ENCODE measurements around the gene EFNB3.
A peak's percentile ranks its signal among the peaks of the same experiment; 100 is the strongest.

EFNB3 gene

DNA sequence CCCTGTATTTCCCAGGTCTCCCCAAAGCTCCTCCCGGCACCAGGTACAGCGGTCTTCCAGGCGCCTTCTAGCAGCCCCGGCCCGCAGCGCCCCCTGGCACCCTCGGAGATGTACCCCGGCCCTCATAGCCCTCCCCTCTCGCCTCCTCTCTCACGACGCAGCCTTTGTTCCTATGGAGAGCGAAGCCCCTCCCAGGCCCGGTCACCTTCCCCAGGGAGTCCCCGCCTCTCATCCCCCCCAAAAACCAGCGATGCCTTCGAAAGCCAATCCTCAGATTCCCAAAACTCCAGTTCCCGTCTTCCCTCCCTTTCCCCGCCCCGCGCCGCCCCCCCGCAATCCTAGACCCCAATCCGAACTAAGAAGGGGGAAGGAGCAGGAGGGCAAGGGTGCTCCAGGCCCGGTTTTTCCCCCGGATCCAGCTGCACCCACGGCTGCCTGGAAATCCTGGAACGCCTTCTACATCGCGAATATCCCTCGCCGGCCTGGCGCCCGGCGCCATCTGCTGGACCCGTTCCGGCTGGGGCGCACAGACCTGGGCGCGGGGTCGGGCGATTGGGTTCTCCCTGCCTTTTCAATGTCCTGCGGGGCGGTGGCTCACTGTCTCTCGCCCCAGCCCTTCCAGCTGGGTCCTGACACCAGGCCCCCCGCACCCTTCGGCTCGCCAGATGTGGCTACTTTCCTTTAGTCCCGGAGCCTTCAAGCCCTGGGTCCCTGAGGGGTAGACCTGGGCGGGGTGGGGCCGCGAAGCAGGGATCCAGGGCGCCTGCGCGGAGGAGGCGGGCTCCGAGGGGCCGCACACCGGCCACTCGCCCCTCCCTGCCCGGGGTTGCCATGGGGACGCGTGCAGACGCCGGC lies 12.1 kb downstream of the EFNB3 start, which contains the start of gene DNAH2 (continued):
- TF ChIP-seq HIC1 (tag by site-specific recombination; IDR thresholded peaks at IDR 0.05) (0 out of 2 replicates have a peak, but pooled peaks have one; percentile 26), ZNF223 (tag by site-specific recombination; IDR thresholded peaks at IDR 0.05) (0 out of 2 replicates have a peak, but pooled peaks have one; percentile 56), ZIC2 (tag by site-specific recombination; IDR thresholded peaks at IDR 0.05) (peak; percentile 83), ZNF501 (tag by site-specific recombination; IDR thresholded peaks at IDR 0.05) (peak; percentile 95), OSR2 (tag by site-specific recombination; IDR thresholded peaks at IDR 0.05) (no peak), ZNF394 (tag by site-specific recombination; IDR thresholded peaks at IDR 0.05; ENCODE audit: borderline replicate concordance) (no peak; the same call in 1 of the 2 replicates), PRDM1 (tag by site-specific recombination; IDR thresholded peaks at IDR 0.05) (no peak), ZNF514 (tag by site-specific recombination; IDR thresholded peaks at IDR 0.05) (no peak), ZNF350 (tag by site-specific recombination; IDR thresholded peaks at IDR 0.05) (no peak), ZSCAN4 (tag by site-specific recombination; IDR thresholded peaks at IDR 0.05) (peak; percentile 81), ZNF433 (tag by site-specific recombination; IDR thresholded peaks at IDR 0.05; ENCODE audit: low read depth) (no peak), PATZ1 (tag by site-specific recombination; IDR thresholded peaks at IDR 0.05) (peak; percentile 92), ZNF473 (tag by site-specific recombination; IDR thresholded peaks at IDR 0.05) (no peak), ZNF510 (tag by site-specific recombination; IDR thresholded peaks at IDR 0.05; ENCODE audit: insufficient replicate concordance) (no peak), BCL6B (tag by site-specific recombination; IDR thresholded peaks at IDR 0.05) (no peak), ZNF133 (tag by site-specific recombination; IDR thresholded peaks at IDR 0.05) (no peak), ZBTB1 (tag by site-specific recombination; IDR thresholded peaks at IDR 0.05) (peak; percentile 28; the same call in 1 of the 2 replicates), ZNF529 (tag by site-specific recombination; IDR thresholded peaks at IDR 0.05; ENCODE audit: insufficient replicate concordance) (no peak), ZNF596 (tag by site-specific recombination; IDR thresholded peaks at IDR 0.05) (no peak)
- TF ChIP-seq, protein P1, sequence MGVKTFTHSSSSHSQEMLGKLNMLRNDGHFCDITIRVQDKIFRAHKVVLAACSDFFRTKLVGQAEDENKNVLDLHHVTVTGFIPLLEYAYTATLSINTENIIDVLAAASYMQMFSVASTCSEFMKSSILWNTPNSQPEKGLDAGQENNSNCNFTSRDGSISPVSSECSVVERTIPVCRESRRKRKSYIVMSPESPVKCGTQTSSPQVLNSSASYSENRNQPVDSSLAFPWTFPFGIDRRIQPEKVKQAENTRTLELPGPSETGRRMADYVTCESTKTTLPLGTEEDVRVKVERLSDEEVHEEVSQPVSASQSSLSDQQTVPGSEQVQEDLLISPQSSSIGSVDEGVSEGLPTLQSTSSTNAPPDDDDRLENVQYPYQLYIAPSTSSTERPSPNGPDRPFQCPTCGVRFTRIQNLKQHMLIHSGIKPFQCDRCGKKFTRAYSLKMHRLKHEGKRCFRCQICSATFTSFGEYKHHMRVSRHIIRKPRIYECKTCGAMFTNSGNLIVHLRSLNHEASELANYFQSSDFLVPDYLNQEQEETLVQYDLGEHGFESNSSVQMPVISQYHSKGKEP (tag by site-specific recombination; IDR thresholded peaks at IDR 0.05) = peak; percentile 61; the same call in 1 of the 2 replicates
- TF ChIP-seq, protein P2, sequence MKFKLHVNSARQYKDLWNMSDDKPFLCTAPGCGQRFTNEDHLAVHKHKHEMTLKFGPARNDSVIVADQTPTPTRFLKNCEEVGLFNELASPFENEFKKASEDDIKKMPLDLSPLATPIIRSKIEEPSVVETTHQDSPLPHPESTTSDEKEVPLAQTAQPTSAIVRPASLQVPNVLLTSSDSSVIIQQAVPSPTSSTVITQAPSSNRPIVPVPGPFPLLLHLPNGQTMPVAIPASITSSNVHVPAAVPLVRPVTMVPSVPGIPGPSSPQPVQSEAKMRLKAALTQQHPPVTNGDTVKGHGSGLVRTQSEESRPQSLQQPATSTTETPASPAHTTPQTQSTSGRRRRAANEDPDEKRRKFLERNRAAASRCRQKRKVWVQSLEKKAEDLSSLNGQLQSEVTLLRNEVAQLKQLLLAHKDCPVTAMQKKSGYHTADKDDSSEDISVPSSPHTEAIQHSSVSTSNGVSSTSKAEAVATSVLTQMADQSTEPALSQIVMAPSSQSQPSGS (tag by site-specific recombination; IDR thresholded peaks at IDR 0.05; ENCODE audit: low read depth) = peak; percentile 33; the same call in 1 of the 2 replicates
- TF ChIP-seq, protein P3, sequence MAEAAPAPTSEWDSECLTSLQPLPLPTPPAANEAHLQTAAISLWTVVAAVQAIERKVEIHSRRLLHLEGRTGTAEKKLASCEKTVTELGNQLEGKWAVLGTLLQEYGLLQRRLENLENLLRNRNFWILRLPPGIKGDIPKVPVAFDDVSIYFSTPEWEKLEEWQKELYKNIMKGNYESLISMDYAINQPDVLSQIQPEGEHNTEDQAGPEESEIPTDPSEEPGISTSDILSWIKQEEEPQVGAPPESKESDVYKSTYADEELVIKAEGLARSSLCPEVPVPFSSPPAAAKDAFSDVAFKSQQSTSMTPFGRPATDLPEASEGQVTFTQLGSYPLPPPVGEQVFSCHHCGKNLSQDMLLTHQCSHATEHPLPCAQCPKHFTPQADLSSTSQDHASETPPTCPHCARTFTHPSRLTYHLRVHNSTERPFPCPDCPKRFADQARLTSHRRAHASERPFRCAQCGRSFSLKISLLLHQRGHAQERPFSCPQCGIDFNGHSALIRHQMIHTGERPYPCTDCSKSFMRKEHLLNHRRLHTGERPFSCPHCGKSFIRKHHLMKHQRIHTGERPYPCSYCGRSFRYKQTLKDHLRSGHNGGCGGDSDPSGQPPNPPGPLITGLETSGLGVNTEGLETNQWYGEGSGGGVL (tag by site-specific recombination; IDR thresholded peaks at IDR 0.05) = peak; percentile 88
- TF ChIP-seq, protein P4, sequence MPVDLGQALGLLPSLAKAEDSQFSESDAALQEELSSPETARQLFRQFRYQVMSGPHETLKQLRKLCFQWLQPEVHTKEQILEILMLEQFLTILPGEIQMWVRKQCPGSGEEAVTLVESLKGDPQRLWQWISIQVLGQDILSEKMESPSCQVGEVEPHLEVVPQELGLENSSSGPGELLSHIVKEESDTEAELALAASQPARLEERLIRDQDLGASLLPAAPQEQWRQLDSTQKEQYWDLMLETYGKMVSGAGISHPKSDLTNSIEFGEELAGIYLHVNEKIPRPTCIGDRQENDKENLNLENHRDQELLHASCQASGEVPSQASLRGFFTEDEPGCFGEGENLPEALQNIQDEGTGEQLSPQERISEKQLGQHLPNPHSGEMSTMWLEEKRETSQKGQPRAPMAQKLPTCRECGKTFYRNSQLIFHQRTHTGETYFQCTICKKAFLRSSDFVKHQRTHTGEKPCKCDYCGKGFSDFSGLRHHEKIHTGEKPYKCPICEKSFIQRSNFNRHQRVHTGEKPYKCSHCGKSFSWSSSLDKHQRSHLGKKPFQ (tag by site-specific recombination; IDR thresholded peaks at IDR 0.05) = peak; percentile 65

Data from HEK293 (cell line).